NCI-H2029 treated with DMSO at 0.1 percent for 48 hours (cell line): ENCODE measurements around the gene ANKS1B.
"Not testable (repeated sequence)": the region's sequence is repeated elsewhere in the genome, so short reads cannot be mapped to it uniquely, and the experiment has no call there.

Experiments used
- DNase-seq: peaks from one replicate; lab custom pipeline; 2025; lab: John Stamatoyannopoulos, UW

The ANKS1B gene

GRCh38 chr12:99596762-99597161 is 388.0 kb downstream of the ANKS1B start:
- DNase-seq: no peak

GRCh38 chr12:99577125-99577524 is 407.6 kb downstream of the ANKS1B start:
- not testable (repeated sequence) for DNase-seq

- DNase-seq: no peak
These were observed 410.8 kb downstream of the ANKS1B start for GRCh38 chr12:99573980-99574379.

GRCh38 chr12:99567072-99567471 is 417.7 kb downstream of the ANKS1B start:
- no peak for DNase-seq

- no peak for DNase-seq
These were observed 426.6 kb downstream of the ANKS1B start for GRCh38 chr12:99558109-99558508.

GRCh38 chr12:99553461-99553860 is 431.3 kb downstream of the ANKS1B start:
- DNase-seq: no peak

GRCh38 chr12:99552022-99552421 is 432.7 kb downstream of the ANKS1B start:
- no peak for DNase-seq

GRCh38 chr12:99549651-99550050 is 435.1 kb downstream of the ANKS1B start:
- no peak for DNase-seq

- DNase-seq: no peak
These were observed 435.5 kb downstream of the ANKS1B start for GRCh38 chr12:99549196-99549595.

- DNase-seq: no peak
These were observed 440.3 kb downstream of the ANKS1B start for GRCh38 chr12:99544457-99544856.

- DNase-seq: no peak
These were observed 454.8 kb downstream of the ANKS1B start for GRCh38 chr12:99529966-99530365.

- no peak for DNase-seq
These were observed 456.3 kb downstream of the ANKS1B start for GRCh38 chr12:99528478-99528877.

- no peak for DNase-seq
These were observed 460.9 kb downstream of the ANKS1B start for GRCh38 chr12:99523853-99524252.

- no peak for DNase-seq
These were observed 462.3 kb downstream of the ANKS1B start for GRCh38 chr12:99522456-99522855.

GRCh38 chr12:99521664-99522063 is 463.1 kb downstream of the ANKS1B start:
- no peak for DNase-seq

GRCh38 chr12:99513066-99513465 is 471.7 kb downstream of the ANKS1B start:
- no peak for DNase-seq

GRCh38 chr12:99505805-99506204 is 478.9 kb downstream of the ANKS1B start:
- DNase-seq: no peak

- no peak for DNase-seq
These were observed 486.0 kb downstream of the ANKS1B start for GRCh38 chr12:99498756-99499155.

- no peak for DNase-seq
These were observed 488.9 kb downstream of the ANKS1B start for GRCh38 chr12:99495799-99496198.

GRCh38 chr12:99493197-99493596 is 491.5 kb downstream of the ANKS1B start:
- DNase-seq: no peak

GRCh38 chr12:99486277-99486676 is 498.5 kb downstream of the ANKS1B start:
- DNase-seq: no peak

GRCh38 chr12:99479149-99479548 is 505.6 kb downstream of the ANKS1B start:
- no peak for DNase-seq

- DNase-seq: no peak
These were observed 507.8 kb downstream of the ANKS1B start for GRCh38 chr12:99476956-99477355.

- no peak for DNase-seq
These were observed 529.2 kb downstream of the ANKS1B start for GRCh38 chr12:99455350-99456035.
